CD4-positive, alpha-beta T cell treated with Interleukin-2 at 100 ng/mL for 4 hours (primary cell): ENCODE data around the gene LRIG3.
"Not testable (repeated sequence)": the region's sequence is repeated elsewhere in the genome, so short reads cannot be mapped to it uniquely, and the experiment has no call there.

Source experiments
- DNase-seq: peaks from one replicate; pipeline ENCODE4 v3.0.0-alpha.2; 2020; ENCODE audit warnings: low spot score

The LRIG3 gene

DNA sequence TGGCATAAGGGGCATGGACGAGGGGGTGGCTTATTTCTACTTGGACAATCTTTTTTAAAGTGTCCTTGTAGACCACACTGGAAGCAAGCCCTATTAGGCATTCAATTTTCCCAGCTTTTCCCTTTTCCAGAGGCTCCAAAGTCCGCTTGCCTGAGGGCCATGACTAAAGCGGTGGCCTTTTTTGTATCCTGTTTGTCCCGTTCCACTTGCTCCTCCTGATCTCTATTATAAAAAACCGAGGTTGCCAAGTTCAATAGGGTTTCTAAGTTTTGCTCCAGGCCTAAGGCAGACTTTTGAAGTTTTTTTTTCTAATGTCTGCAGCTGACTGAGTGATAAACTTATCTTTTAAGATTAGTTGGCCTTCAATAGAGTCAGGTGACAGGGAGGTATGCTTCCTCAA lies 64.7 kb downstream of the LRIG3 start:
- not testable (repeated sequence) for DNase-seq

- no peak for DNase-seq
These were observed 69.5 kb downstream of the LRIG3 start for GRCh38 chr12:58850826-58851225.

- DNase-seq, result no peak
These were observed 72.3 kb downstream of the LRIG3 start for GRCh38 chr12:58847901-58848600.

GRCh38 chr12:58844161-58844560 lies 76.1 kb downstream of the LRIG3 start:
- DNase-seq, result no peak

GRCh38 chr12:58841058-58841798 lies 79.1 kb downstream of the LRIG3 start:
- DNase-seq, result no peak

- DNase-seq, result no peak
These were observed 86.5 kb downstream of the LRIG3 start for GRCh38 chr12:58833853-58834252.

DNA sequence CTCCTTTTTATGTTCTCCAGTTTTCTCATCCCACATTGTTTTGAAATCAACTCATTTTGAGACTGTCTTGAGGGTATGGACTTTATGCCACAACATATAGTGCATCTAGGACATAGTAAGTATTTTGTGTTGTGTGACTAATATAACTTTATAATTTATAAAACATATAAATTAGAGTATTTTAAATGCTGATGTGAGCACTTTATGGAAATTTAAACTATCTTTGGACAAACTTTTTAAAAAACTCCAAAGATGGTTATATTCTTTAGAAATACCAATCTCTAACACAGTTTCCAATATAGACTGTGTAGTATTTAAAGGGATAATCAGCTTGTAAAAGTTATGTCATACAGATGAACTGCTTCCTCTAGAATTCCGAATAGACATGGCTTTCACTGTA lies 87.4 kb downstream of the LRIG3 start:
- no peak for DNase-seq
